HL-60/S4 treated with phorbol 12-myristate 13-acetate at 8.2 ng/mL for 4 days and 3 days (cell line): Measurements from ENCODE around the gene ZNF639.

Experiments used
- in situ Hi-C: fragments of 300-500 bp; cut with MboI; formaldehyde crosslinking; loops from 2 replicates; pipeline ENCODE4 v1.15.0; 2022; ENCODE audit warnings: low sequenced_read_pairs

ZNF639 gene

DNA sequence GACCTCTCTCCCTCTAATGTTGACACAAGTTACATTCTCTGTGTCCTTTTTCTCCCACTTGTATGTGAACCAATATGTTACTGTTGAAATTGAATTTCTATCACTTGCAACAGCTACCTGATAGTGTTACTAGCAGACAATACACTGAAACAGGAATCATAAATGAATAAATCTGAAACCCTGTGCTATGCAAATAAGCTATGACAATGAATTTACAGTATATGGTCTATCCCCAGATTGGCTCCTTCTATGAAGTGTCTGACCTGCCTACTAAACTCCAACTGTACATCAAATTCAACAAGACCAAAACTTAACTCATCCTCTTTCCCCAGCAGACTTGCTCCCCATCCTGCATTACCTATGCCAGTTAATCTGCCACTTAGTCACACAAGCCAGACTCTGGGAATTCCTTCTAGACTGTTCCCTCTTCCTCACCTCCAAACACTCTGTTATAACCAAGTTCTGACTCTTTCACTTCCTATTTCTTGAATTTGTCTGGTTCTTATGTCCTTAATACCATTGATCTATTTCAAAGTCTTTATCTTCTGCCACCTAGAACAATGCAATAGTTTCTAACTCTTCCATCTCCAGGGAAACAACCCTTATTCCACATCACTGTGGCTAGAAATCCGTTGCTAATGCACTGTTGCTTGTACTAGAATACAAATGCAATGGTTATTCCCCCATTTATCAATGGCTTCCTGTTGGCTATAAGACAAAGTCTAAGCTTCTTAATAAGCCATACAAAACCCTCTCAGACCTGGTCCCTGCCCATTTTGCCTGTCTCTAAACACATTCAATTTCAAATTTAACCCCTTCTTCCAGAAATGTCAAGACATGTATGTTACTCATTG, 13.4 kb upstream of the ZNF639 start:
- in situ Hi-C loops: loop anchor here (10.0 kb wide), 1 partner anchor 295 kb away; no protein-coding TSS in a partner anchor

DNA sequence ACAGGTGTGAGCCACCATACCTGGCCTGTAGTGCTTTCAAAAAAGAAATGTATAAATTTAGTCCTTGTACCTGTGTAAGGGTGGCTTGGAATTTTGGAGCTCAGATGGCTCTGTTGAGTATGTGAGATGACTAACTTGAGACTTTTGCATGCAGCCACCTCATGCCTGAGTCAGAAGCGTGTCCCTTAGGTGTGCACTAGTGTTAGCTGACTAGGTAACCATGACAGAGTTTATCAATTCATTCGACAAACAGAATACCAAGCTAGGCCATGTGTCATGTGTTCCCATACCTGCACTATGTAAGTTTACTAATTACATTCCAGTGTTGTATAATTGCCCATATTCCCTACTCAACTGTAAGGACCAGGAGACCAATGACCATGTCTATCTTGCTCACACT, 4.0 kb upstream of the ZNF639 start:
- in situ Hi-C loops: loop anchor here (10.0 kb wide), 1 partner anchor 304 kb away; no protein-coding TSS in a partner anchor

DNA sequence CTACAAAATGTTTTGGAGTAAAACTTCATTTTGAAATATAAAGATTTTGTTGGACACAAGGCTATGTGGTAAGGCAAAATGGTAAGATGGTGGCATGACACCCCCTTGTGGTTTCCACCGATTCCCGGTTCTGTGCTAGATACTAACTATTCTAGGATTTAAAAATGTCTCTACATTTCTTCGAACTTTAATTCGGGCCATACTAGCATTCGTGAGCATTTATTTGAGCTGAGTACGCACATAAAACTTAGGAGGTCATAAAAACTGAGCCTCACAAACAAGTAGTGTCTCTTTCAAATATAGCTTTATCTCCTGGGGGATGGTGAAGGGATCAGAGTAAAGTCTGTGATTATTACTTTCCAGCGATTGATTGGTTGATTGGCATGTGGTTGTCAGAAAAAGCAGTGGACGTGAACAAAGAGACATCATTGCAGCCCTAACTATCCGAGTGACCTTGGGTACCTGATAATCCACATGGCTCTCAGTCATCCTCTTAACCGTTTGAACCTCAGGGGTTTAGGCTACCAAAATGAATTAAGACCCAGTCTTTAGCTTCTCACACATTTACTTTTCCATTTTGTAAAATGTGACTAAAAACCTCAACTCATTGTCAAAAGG, 1.1 kb upstream of the ZNF639 start:
- in situ Hi-C loops: no loop called here

DNA sequence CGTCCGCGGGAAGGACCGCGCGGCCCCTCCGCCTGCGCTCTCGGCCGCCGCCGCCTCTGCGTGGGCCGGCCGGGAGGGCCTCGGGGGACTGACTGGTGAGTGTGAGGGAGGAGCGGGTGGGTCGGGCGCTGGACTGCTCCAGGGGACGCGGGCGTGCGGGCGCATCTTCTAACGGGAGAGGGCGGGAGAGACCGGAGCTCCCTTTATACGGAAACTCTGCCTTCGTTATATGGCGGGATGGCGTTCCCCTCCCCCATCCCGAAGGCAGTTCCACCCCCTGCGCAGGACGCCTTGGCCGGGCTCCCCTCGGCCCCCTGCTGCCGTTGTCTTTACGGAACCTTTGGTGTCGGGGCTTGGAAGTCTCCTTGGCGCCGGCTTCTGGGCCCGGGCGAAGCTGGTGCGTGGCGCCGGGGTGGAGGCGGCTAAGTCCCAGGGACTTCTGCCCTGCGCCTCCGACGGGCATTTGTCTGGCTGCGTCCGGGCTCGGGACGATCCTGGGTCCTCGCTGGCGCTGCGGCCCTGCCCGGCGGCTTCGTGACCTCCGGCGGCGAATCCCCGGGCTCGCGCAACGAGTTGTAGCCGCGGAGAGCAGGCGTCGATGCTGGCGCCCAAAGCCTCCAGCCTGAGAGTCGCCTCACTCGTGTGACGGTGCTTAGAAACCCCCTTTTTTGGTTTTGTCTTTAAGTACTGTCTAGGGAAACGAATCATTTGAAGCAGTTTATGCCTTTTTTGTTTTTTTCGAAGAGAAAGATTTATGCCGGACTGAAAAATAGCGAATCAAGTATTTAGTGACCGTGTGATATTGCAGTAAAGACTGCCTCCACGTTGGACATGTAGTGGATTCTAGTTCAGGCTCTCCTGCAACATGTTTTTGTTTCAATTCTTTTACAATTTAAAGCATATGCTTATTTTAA, 623 bp downstream of the ZNF639 start:
- in situ Hi-C loops: no loop called here

DNA sequence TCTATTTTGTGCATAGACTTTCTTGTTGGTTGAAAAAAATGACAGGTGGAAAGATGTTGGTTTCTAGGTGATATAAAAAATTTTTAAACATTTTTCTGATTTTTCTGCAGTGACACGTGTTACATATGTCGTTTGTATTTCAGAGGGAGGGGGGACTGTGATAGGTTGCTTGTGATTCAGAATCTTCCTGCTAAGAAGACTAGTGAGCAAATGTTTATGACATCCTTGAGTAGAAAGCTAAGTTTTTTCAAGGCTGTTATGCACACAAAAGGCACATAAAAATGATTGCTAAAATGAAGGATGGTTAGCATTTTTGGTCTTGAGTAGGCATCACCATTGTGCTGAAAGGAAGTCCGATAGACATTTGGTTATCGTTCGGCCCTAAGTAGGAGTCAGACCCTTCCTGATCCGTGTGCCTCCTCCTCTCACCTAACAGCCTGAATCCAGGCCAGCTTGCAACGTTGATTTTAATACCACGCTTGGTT, 1.5 kb downstream of the ZNF639 start:
- in situ Hi-C loops: no loop called here

DNA sequence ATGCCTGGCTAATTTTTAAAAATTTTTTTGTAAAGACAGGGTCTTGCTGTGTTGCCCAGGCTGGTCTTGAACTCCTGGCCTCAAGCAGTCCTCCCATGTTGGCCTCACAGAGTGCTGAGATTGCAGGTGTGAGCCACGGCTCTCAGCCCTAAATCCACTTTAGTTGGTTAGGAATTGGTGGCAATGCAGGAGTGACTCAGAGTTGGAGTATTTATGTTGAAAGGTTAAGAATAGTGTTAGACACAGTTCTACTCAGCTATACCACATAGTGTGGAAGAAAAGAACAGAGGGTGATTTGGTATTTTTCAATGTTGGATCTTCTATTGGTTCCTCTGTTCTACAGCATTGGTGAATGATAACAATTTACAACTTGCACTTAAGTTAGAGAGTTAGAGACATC, 7.6 kb downstream of the ZNF639 start:
- in situ Hi-C loops: no loop called here

DNA sequence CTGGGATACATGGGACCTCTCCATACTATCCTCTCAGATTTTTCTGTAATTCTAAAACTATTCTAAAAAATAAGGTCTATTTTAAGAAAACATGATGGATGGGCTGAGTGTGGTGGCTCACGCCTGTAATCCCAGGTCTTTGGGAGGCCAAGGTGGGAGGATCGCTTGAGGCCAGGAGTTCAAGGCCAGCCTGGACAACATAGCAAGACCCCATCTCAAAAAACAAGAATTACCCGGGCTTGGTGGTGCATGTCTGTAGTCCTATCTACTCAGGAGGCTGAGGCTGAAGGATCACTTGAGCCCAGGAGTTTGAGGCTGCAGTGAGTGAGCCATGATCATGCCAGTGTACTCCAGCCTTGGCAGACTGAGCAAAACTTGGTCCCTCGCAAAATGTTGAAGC, 9.4 kb downstream of the ZNF639 start:
- in situ Hi-C loops: no loop called here

DNA sequence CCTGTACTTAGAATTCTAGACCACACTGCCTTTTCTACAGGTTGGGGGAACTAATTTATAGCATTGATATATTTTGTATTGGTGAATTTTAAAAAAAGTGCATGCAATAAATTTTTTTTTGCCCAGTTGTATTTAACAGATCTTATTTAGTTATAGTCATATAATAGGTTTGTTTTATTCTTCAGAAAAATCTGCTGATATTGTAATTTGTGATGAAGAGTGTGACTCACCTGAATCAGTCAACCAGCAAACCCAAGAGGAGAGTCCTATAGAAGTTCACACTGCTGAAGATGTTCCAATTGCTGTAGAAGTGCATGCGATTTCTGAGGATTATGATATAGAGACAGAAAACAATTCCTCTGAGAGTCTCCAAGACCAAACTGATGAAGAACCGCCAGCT, 10.3 kb downstream of the ZNF639 start:
- in situ Hi-C loops: no loop called here

DNA sequence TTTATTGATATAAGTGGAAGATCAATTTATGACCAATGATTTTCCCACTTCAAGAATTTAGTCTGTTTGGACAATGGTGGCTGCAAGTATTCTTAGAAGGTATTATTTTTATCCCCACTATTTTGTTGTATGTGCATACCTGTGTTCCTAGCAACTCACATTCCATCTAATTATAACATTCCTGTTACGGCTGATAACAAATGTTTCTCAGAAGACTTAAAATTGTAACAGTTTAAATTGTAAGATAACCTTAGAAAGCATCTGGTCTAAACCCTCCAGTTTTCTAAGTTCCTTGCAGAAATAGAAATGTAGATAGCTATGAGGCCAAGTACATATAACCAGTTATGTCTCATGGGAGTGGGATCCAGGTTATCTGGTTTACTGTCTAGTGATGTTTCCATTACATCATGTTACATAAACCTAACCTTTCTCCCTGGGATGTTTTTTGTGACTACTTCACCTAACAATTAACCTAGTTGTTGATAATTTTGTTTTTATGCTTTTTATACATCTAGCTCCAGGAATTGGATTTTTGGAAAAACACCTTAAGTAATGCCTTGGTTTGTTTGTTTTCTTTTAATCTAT, 13.6 kb downstream of the ZNF639 start:
- in situ Hi-C loops: no loop called here

DNA sequence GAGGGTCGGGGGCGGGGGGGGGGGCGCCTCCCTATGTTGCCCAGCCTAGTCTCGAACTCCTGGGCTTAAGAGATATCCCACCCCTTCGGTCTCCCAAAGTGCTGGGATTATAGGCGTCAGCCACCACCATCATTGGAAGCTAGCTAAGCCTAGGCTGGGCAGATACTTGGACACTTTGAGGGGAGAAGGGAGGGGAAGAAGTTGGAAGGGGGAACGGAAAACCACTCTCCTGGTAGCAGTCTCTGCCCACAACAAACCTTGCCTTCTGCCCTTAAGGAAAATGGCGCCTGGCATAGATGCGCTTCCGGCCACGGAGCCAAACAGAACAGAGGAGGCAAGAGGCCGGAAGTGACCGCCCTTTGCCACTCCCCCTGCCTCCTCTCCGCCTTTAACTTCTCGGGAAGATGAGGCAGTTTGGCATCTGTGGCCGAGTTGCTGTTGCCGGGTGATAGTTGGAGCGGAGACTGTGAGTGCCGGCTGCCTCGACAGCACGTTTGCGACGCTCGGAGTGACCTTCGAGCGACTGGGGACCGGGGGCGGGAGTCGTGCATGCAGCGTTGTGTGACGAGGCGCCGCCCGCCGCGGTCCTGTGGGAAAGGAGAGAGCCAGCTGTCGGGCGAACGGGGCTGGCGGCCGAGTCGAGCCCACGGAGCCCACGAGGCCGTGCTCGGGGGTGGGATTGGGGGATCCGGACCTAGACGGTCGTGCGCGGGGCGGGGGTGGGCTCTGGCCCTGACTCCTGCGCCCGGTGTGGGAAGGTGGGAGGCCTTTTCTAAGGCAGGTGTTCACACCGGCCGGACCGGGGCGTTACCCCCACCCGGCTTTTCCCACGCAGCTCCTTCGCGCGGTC, 24.7 kb downstream of the ZNF639 start, which contains the start of gene MFN1:
Gene MFN1 (plus strand): TSS at position 365 of the 850 bp plus-strand sequence. CDS start 1,143 bp downstream, outside the sequence.
- in situ Hi-C loops: no loop called here

DNA sequence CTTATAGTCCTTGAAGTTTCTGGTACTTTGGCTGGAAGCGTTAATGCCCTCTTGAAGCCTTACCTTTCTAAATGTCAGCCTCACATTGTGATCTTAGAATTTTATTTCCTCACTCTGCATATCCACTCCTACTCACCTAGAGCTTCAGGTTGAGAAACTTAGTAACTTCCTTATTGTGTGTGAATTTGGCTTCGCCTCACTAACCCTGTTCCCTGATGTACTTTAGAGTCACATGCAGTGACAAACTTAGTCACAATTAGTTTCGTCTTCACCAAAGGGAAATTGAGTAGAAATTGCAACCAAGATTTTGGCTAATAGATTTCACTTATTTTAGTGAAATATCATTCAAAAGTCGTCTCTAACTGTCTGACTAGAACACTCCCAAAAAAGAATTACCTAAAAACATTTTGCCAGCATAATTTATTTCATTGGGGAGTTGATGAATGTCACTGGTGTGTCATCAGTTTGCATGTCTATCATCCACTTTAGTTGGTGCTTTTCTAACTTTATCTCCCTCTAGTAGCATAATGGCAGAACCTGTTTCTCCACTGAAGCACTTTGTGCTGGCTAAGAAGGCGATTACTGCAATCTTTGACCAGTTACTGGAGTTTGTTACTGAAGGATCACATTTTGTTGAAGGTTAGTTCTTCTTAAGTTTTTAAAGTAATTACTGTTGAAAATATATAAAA, 25.6 kb downstream of the ZNF639 start:
- in situ Hi-C loops: no loop called here

DNA sequence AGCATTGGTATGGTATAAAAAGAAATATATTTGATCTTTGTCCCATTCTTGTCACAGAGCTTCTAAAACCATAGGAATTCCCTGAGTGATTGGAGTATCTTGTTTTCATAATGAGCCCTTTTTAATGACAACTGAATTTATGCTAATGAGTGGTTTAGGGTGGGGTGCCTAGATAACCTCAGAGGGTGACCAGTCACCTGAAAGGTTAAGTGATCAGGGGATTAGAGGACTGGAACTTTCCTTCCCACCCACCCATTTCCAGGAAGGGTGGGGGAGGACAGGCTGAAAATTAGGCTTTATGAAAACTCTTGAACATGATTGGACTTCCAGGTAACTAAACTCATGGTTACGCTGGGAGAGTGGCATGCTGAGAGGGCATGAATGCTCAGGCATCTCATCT, 33.2 kb downstream of the ZNF639 start:
- in situ Hi-C loops: no loop called here

DNA sequence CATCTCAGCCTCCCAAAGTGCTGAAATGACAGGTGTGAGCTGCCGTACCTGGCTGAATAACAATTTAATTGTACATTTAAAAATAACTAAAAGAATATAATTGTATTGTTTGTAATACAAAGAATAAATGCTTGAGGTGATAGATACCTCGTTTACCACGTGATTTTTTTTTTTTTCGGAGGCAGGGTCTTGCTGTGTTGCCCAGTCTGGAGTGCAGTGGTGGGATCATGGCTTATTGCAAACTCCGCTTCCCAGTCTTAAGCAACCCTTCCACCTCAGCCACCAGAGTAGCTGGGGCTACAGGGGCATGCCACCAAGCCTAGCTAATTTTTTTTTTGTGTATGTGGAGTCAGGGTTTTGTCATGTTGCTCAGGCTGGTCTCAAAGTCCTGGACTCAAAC, 40.5 kb downstream of the ZNF639 start:
- in situ Hi-C loops: no loop called here

DNA sequence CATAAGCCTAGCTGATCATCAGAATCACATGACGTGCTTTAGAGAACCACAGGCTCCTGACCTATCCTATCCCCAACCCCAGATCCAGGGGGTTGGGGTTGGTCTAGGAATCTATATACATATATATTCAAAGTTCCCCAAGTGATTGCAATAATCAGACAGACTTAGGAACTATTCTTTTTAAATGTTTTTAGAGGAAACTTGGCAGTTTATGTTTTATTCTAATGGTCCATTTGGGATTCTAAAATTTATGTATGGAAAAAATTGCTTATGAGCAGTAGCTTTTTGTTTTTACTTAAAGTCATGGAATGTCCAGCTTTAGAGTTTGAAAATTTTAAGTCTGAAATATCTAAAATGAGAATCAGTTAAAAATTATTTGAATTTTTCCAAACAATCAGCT, 46.8 kb downstream of the ZNF639 start:
- in situ Hi-C loops: no loop called here

DNA sequence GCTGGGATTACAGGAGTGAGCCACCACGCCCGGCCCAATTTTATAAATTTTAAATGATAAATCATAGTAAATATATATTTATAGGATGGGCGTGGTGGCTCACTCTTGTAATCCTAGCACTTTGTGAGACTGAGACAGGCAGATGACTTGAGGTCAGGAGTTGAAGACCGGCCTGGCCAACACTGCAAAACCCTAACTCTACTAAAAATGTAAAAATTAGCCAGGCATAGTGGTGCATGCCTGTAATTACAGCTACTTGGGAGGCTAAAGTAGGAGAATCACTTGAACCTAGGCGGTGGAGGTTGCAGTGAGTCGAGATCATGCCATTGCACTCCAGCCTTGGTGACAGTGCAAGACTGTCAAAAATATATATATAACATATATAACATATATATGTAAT, 51.1 kb downstream of the ZNF639 start:
- in situ Hi-C loops: no loop called here

DNA sequence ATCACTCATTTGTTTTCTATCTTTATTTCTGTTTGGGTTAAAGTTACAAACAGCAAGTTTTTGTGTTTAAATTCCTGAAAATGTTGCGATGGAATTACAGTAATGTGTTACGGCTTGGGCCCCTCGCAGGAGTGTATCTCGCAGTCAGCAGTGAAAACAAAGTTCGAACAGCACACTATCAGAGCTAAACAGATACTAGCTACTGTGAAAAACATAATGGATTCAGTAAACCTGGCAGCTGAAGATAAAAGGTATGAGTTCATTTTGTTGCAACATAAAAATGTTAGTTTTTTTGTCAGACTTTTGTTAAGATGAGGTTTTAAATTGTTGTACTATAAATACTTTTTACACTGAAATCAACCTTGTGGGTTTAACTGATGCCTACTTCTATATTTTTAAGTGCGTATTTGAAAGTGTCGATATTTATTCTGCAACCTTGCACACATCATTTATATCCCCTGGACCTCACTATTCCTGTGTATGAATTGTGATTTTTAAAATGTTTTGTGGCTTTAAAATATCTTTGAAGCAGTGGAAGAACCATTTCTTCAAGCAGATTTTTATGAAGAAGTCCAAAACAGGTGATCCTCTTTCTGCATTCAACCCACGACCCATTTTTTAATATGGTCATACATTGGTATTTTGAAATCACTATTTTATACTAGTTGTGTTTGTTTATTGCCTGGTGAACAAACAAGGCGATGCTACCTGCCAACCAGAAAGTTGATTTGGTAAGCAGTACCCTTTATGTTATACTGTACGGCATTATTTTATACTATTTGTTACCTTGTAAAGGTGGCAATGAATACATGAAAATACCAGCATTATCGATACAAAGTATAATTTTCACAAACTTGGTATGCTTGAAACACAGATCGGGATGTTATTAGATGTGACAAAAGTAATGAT, 52.5 kb downstream of the ZNF639 start:
- in situ Hi-C loops: no loop called here

DNA sequence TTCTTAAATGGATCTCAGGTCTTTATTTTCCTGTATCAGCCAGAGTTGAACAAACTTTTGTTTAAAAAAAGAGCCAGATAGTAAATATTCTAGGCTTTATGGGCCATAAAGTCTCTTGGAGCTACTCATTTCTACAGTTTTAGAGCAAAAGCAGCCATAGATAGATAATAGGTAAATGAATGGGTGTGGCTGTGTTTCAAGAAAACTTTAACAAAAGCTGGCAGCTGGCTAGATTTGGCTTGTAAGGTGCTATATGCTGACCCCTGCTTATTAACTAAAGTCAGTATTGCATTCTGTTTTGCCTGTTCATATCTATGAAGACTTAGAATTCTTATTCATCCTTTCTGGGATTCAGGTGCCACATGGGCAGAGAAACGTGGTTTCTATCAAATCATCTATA, 53.6 kb downstream of the ZNF639 start:
- in situ Hi-C loops: no loop called here
